T-helper 2 cell treated with Interferon-gamma antibody and Interleukin-4, amounts not matched to agents 5 μg/mL and 100 μg/mL, for 36 hours (primary cell): ENCODE measurements around the gene TAGAP.
"Not testable (repeated sequence)": the region's sequence is repeated elsewhere in the genome, so short reads cannot be mapped to it uniquely, and the experiment has no call there.

Experiments
- DNase-seq: peaks from one replicate; pipeline ENCODE4 v3.0.0; 2021; ENCODE audit warnings: low spot score
- H3K27ac Mint-ChIP-seq: one replicate; pipeline ENCODE4 v1.8.0; 2021; ENCODE audit warnings: mild to moderate bottlenecking, mixed read lengths
- H3K27me3 Mint-ChIP-seq: one replicate; pipeline ENCODE4 v1.8.0; 2021; ENCODE audit warnings: low read depth, mixed read lengths
- H3K36me3 Mint-ChIP-seq: one replicate; pipeline ENCODE4 v1.8.0; 2021; ENCODE audit warnings: low read depth, mixed read lengths
- H3K4me1 Mint-ChIP-seq: one replicate; pipeline ENCODE4 v1.8.0; 2021; ENCODE audit warnings: low read depth, mixed read lengths
- H3K4me3 Mint-ChIP-seq: one replicate; pipeline ENCODE4 v1.8.0; 2022; ENCODE audit warnings: mild to moderate bottlenecking, moderate library complexity, mixed read lengths
- H3K9me3 Mint-ChIP-seq: one replicate; pipeline ENCODE4 v1.8.0; 2021; ENCODE audit warnings: mixed read lengths

TAGAP gene

GRCh38 chr6:158999666-159000403, 45.0 kb downstream of the TAGAP start, which contains the start of gene RSPH3:
Gene RSPH3 (minus strand): TSS chr6:159000202. CDS start chr6:158999550, 652 bp downstream.
- DNase-seq, result peak; percentile 95
- peak within 1 kb of the TSS; percentile 98 for H3K4me3 Mint-ChIP-seq
- H3K36me3 Mint-ChIP-seq, result no peaks in the 10 kb centered on the region
- peak within 1 kb of the TSS; percentile 84 for H3K27ac Mint-ChIP-seq
- H3K27me3 Mint-ChIP-seq, result no peaks in the 10 kb centered on the region
- H3K9me3 Mint-ChIP-seq, result no peaks in the 10 kb centered on the region
- H3K4me1 Mint-ChIP-seq, result peaks cover 31% of the 10 kb centered on the region

- H3K4me3 Mint-ChIP-seq, result peak overlapping the region; percentile 98
- H3K27ac Mint-ChIP-seq, result peak overlapping the region; percentile 84
- H3K27me3 Mint-ChIP-seq, result no peaks in the 10 kb centered on the region
- DNase-seq, result no peak
- H3K36me3 Mint-ChIP-seq, result no peaks in the 10 kb centered on the region
- peaks cover 31% of the 10 kb centered on the region for H3K4me1 Mint-ChIP-seq
- H3K9me3 Mint-ChIP-seq, result no peaks in the 10 kb centered on the region
Measured at GRCh38 chr6:158999154-158999665, 45.6 kb downstream of the TAGAP start.

- no peak overlapping the region for H3K27ac Mint-ChIP-seq
- no peak overlapping the region for H3K4me3 Mint-ChIP-seq
- H3K9me3 Mint-ChIP-seq, result no peaks in the 10 kb centered on the region
- no peak for DNase-seq
- H3K36me3 Mint-ChIP-seq, result peaks cover 3% of the 10 kb centered on the region
- no peaks in the 10 kb centered on the region for H3K27me3 Mint-ChIP-seq
- H3K4me1 Mint-ChIP-seq, result peaks cover 29% of the 10 kb centered on the region
Measured at GRCh38 chr6:158996856-158997255, 47.9 kb downstream of the TAGAP start.

GRCh38 chr6:158993639-158994038, 51.2 kb downstream of the TAGAP start:
- Mint-ChIP-seq H3K4me1 (peaks cover 23% of the 10 kb centered on the region), H3K36me3 (peaks cover 10% of the 10 kb centered on the region), H3K9me3 (peaks cover 17% of the 10 kb centered on the region), H3K27me3 (no peaks in the 10 kb centered on the region), H3K4me3 (no peak overlapping the region), H3K27ac (no peak overlapping the region)
- no peak for DNase-seq

GRCh38 chr6:158991017-158991723, 53.6 kb downstream of the TAGAP start:
- H3K36me3 Mint-ChIP-seq, result peaks cover 17% of the 10 kb centered on the region
- DNase-seq, result no peak
- peaks cover 23% of the 10 kb centered on the region for H3K4me1 Mint-ChIP-seq
- H3K4me3 Mint-ChIP-seq, result no peak overlapping the region
- H3K27me3 Mint-ChIP-seq, result no peaks in the 10 kb centered on the region
- H3K9me3 Mint-ChIP-seq, result peaks cover 31% of the 10 kb centered on the region
- H3K27ac Mint-ChIP-seq, result no peak overlapping the region

GRCh38 chr6:158989711-158990110, 55.1 kb downstream of the TAGAP start:
- Mint-ChIP-seq H3K4me1 (peaks cover 15% of the 10 kb centered on the region), H3K9me3 (peaks cover 31% of the 10 kb centered on the region), H3K36me3 (peaks cover 17% of the 10 kb centered on the region)
- not testable (repeated sequence) for H3K4me3 Mint-ChIP-seq, DNase-seq, H3K27me3 Mint-ChIP-seq, H3K27ac Mint-ChIP-seq

- Mint-ChIP-seq H3K27me3 (no peaks in the 10 kb centered on the region), H3K36me3 (peaks cover 16% of the 10 kb centered on the region), H3K4me3 (no peak overlapping the region), H3K9me3 (peaks cover 31% of the 10 kb centered on the region), H3K27ac (no peak overlapping the region), H3K4me1 (peaks cover 15% of the 10 kb centered on the region)
- DNase-seq, result no peak
Measured at GRCh38 chr6:158988477-158988876, 56.3 kb downstream of the TAGAP start.

GRCh38 chr6:158987657-158988056, 57.1 kb downstream of the TAGAP start:
- no peaks in the 10 kb centered on the region for H3K27me3 Mint-ChIP-seq
- no peak for DNase-seq
- H3K27ac Mint-ChIP-seq, result no peak overlapping the region
- H3K4me1 Mint-ChIP-seq, result peaks cover 15% of the 10 kb centered on the region
- H3K36me3 Mint-ChIP-seq, result peaks cover 16% of the 10 kb centered on the region
- H3K9me3 Mint-ChIP-seq, result peaks cover 31% of the 10 kb centered on the region
- H3K4me3 Mint-ChIP-seq, result no peak overlapping the region
